NT2/D1 (cell line): ENCODE results near the gene ROR2.

Experiments used
- SUZ12 ChIP-seq: IDR thresholded peaks from 2 replicates; pipeline ENCODE4 v1.6.1; 2011; ENCODE audit not compliant: insufficient read length, insufficient read depth; ENCODE audit errors: extremely low read depth
- YY1 ChIP-seq: IDR thresholded peaks from 2 replicates; pipeline ENCODE4 v1.6.1; 2011; ENCODE audit not compliant: insufficient read length, insufficient read depth
- ZNF274 ChIP-seq: IDR thresholded peaks from 2 replicates; pipeline ENCODE4 v1.6.1; 2011; ENCODE audit warnings: mild to moderate bottlenecking, low read depth, low read length

GRCh38 chr9:91845879-91846278 lies 104.1 kb downstream of the ROR2 start:
- TF ChIP-seq ZNF274 (no peak), YY1 (no peak), SUZ12 (no peak)
